PC-3 (cell line): Measurements from ENCODE around the gene ORAI2.

Experiments
- EZH2phosphoT487 ChIP-seq: fragments of 300-600 bp; sonication (generic); IDR thresholded peaks from 2 replicates; pipeline ENCODE4 v1.6.1; 2018; ENCODE audit warnings: mild to moderate bottlenecking, antibody characterized with exemption, low read length, borderline replicate concordance
- TF ChIP-seq, protein P1 (sequence below): fragments of 300-600 bp; sonication (generic); conservative IDR thresholded peaks from 2 replicates; pipeline ENCODE4 v1.5.1; 2017; ENCODE audit warnings: antibody characterized with exemption, low read depth, mild to moderate bottlenecking, low read length

DNA sequence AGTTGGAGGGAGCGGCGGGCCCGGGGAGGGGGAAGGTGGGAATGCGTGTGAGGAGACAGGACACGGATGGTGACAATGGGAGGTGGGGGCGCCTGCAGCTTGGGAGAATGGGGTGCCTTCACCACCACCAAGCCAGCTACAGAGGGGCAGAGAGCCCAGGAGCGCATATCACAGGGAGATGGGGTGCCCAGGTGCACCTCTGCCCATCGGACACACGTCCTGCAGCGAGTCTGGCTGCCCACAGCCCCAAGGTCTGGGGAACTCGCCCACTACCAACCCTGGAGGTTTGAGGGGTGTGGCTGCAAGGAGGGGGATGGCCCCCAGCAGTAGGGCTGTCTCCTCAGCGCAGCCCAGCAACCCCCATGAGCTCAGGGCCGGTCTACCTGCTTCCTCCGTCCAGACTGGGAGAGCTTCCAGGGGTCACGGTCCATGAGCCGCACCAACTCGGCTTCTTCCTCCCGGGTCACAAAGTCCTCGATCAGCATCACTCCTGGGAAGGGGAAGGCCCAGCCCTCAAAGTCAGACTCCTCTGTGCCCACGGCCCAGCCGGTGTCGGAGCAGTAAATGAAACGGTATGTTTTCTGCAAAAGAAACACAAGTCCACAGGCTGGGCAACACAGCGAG is 26.0 kb downstream of the ORAI2 start:
- TF ChIP-seq, protein P1, sequence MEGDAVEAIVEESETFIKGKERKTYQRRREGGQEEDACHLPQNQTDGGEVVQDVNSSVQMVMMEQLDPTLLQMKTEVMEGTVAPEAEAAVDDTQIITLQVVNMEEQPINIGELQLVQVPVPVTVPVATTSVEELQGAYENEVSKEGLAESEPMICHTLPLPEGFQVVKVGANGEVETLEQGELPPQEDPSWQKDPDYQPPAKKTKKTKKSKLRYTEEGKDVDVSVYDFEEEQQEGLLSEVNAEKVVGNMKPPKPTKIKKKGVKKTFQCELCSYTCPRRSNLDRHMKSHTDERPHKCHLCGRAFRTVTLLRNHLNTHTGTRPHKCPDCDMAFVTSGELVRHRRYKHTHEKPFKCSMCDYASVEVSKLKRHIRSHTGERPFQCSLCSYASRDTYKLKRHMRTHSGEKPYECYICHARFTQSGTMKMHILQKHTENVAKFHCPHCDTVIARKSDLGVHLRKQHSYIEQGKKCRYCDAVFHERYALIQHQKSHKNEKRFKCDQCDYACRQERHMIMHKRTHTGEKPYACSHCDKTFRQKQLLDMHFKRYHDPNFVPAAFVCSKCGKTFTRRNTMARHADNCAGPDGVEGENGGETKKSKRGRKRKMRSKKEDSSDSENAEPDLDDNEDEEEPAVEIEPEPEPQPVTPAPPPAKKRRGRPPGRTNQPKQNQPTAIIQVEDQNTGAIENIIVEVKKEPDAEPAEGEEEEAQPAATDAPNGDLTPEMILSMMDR, result no peak
- TF ChIP-seq EZH2phosphoT487, result no peak
